SH-SY5Y (cell line): Measurements from ENCODE around the gene GADL1.

Source experiments
- GATA2 ChIP-seq: IDR thresholded peaks from 2 replicates; pipeline ENCODE4 v1.6.1; 2011; ENCODE audit warnings: mild to moderate bottlenecking, low read depth, low read length
- GATA3 ChIP-seq: IDR thresholded peaks from 2 replicates; pipeline ENCODE4 v1.6.1; 2011; ENCODE audit warnings: low read depth, mild to moderate bottlenecking, low read length, moderate library complexity

The GADL1 gene

GRCh38 chr3:30747771-30748281, 146.6 kb downstream of the GADL1 start:
- TF ChIP-seq GATA2 = no peak
- no peak for TF ChIP-seq GATA3

DNA sequence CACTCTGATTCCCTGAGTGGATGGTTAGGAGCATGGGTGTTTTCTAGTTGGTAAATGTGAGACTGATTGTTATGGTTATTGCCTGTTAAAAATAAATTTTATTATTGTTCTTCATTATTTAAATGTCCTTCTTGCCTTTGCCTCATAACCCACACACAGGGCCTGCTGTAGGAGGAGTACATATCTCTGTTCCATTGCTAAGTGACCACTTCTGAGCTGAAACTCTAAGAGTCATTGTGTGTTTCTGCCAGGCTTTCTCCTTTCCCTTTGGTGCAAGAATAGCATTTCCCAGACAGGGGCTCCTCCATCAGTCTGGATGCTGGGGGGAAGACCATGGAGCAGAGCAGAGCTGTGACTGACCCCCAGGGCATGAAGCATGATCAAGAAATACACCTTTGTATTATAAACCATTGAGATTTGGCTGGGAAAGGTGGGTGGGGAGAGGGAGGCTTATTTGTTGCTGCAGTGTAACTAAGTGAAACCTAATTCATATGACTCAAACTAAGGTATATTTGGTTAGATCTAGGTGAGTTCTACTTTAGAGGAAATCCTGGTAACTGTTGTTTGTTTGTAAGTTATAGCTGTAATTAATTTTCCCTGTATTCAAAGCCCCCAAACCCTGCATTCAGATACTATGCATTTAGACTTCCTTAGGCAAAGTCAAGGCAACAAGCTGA, 150.7 kb downstream of the GADL1 start:
- TF ChIP-seq GATA2 = no peak
- no peak for TF ChIP-seq GATA3

DNA sequence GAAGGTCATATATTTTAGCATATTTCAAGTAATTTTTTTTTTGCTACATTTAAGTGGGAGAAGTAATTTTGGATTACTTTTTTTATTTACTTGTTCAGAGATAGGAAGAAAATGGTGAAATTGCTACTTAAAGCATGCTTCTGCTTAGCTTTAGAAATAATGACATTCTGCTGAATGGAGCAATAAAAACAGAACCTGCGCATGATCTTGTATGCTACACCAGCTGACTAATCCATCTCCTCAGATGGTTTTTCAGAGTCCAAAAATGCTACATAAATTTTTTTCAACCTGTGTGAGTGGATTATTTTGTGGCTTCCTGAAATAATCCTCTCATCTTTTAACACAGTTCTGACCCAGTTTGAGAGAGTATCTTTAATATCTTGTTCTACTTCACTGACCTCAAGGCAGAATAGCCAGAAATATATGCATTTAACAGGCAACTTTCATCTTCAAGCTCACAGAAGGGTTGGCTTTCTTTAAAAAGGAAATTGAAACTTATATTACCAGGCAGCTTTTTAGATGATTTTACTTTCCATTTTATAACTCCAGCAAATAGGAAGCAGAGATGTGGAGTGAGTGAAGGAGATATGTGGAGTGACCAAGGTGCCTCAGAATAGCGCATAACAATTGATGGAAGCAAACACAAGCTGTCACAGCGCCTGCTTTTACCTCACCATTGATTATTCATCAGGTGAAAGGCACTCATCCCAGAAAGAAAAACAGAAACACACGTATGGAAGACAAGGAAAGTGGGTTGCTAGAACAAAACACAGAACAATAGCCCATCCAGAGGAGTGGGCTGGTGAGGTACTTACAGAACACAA, 151.5 kb downstream of the GADL1 start:
- TF ChIP-seq GATA3 (no peak), GATA2 (no peak)

DNA sequence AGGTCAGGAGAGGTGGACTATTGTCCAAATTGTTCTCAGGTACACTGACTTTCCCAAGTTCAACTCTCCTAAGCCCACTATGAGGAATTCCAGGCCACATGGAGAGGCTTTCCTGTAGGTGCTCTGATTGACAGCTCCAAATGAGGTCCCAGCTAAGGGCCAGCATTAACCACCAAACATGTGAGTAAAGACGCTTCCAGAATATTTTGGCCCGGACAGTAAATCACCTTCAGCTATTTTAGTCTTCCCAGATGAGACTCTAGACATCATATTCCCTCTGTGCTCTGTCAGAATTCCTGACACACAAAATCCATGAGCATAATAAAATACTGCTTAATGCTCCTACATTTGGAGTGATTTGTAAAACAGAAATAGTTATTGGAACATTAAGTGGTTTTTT, 152.6 kb downstream of the GADL1 start:
- TF ChIP-seq GATA3 = no peak
- no peak for TF ChIP-seq GATA2

DNA sequence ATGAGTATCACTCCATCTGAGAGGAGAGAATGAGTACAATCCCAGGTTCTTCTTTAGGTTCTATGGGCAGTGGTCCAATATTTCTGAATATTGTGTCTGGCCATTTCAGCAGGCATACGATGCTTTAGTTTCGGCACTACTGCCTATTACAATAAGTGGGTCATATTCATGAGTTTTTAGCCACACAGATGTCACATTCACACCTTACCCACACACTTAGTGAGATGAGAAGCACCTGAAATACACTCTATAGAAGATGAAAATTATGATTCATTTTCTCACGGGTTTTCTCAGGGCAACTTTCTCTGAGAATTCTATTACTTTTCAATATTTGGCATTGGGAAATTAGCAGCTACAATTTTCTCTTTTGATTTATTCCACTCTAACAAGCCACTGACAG, 155.9 kb downstream of the GADL1 start:
- TF ChIP-seq GATA3 (no peak), GATA2 (no peak)

GRCh38 chr3:30737743-30738499, 156.5 kb downstream of the GADL1 start:
- TF ChIP-seq GATA3 (no peak), GATA2 (no peak)

- TF ChIP-seq GATA2 (no peak), GATA3 (no peak)
These were observed 160.8 kb downstream of the GADL1 start for GRCh38 chr3:30733696-30734095.

DNA sequence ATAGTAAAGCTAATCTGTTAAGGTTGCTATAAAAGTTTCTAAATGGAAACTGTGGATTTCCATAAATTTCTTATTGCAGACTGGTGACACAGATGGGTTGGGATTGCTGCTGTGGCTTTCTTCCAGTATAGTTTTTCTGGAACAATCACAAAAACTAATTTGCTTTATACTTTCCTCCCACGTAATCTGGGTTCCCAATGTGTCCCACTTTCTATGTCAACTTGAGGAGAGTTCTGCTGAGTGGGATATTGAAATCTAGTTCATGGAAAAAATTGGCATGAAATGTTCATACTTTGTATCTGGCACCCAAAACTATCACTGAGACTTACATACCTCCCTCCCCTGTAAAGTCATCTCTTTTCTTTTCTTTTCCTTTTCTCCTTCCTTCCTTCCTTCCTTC, 161.3 kb downstream of the GADL1 start:
- TF ChIP-seq GATA2 (no peak), GATA3 (no peak)

DNA sequence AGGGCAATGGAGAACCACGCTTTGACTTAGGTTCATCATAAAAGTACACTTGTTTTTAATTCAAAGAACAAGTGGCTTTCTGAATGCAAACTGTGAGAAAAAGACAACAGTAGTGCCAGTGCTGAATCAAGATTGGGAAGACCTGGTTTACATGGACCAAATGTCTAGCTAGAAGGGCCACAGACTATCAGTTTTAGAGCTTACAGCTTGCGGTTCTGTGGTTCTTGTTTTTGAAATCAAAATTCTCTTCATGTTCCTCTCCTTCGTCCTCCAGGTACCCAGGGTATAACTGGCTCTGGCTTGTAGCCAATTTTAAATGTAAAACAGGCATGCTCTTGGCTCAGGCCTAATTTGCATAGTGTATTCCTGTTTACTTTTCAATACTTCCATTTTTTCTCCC, 163.5 kb downstream of the GADL1 start:
- TF ChIP-seq GATA2 (no peak), GATA3 (no peak)

- TF ChIP-seq GATA3 (no peak), GATA2 (no peak)
These were observed 164.5 kb downstream of the GADL1 start for GRCh38 chr3:30729936-30730335.

DNA sequence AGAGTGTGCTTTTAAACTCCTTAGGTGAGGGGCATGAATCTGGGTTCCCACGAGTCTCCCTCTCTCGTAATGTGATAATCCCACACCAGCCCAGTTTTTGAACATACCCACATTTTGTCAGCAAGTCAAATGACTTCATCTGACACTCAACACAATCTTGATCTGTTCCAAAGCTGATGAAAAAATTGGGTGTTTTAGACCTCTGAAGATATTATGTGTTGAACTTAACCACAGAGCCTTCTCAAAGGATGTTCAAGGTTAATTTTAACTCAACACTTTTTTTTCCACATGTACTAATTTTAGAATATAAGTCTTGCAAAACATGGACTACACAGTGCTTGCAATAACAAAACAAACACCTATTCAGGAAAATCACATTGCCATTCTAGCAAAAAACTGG, 164.9 kb downstream of the GADL1 start:
- TF ChIP-seq GATA3 (no peak), GATA2 (no peak)

- no peak for TF ChIP-seq GATA3
These were observed 166.3 kb downstream of the GADL1 start for GRCh38 chr3:30728143-30728542.

- no peak for TF ChIP-seq GATA2
- no peak for TF ChIP-seq GATA3
These were observed 169.6 kb downstream of the GADL1 start for GRCh38 chr3:30724863-30725262.

DNA sequence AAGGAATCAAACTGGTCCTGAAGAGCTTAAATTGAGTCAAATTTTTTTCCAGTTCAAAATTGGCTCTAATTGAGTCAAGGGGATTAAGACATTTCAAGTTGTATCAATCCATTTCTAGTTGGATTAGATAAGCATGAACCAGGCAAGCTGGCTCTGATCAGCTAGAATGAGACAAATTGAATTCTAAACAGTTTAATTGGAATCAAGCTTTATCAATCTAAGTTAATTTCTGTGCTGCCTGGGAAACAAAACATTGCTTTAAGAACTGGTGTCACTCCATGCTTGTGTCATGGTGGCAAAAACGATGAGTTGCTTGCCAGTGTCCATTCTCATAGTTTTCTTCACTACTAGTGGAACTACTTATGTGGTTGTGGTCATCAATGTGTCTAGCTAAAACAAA, 171.2 kb downstream of the GADL1 start:
- no peak for TF ChIP-seq GATA2
- no peak for TF ChIP-seq GATA3

- no peak for TF ChIP-seq GATA3
- TF ChIP-seq GATA2 = no peak
These were observed 173.2 kb downstream of the GADL1 start for GRCh38 chr3:30721314-30721634.
